NK-92 treated with Interleukin-12 subunit alpha and Interleukin-12 subunit beta, amount 100 ng/mL, for 24 hours (cell line): ENCODE data around the gene THOC6.
A peak's percentile ranks its signal among the peaks of the same experiment; 100 is the strongest.

Source experiments
- DNase-seq: peaks from one replicate; lab custom pipeline; 2025; lab: John Stamatoyannopoulos, UW

The THOC6 gene

GRCh38 chr16:3023669-3024478 lies at the start of gene THOC6, which contains the start of gene HCFC1R1:
Gene THOC6, plus strand, starts transcription at chr16:3024035. Its CDS starts 292 bp downstream, at chr16:3024327.
Gene HCFC1R1, minus strand, starts transcription at chr16:3023942. Its CDS starts 1 bp downstream, at chr16:3023941.
- peak; percentile 97 for DNase-seq

GRCh38 chr16:2974319-2975056 lies 49.3 kb upstream of the THOC6 start:
- no peak for DNase-seq

- no peak for DNase-seq
Measured at GRCh38 chr16:2975161-2975795, 48.6 kb upstream of the THOC6 start.

GRCh38 chr16:2976201-2976600 lies 47.6 kb upstream of the THOC6 start:
- no peak for DNase-seq

GRCh38 chr16:2976673-2977072 lies 47.2 kb upstream of the THOC6 start:
- no peak for DNase-seq

GRCh38 chr16:2977440-2977839 lies 46.4 kb upstream of the THOC6 start:
- DNase-seq, result no peak

GRCh38 chr16:2979669-2980226 lies 44.1 kb upstream of the THOC6 start:
- DNase-seq, result no peak

- DNase-seq, result peak; percentile 89
Measured at GRCh38 chr16:2980227-2981176, 43.3 kb upstream of the THOC6 start, which contains the start of gene PKMYT1. Gene PKMYT1, minus strand, starts transcription at chr16:2980446. Its CDS starts 789 bp downstream, at chr16:2979657.

- no peak for DNase-seq
Measured at GRCh38 chr16:2981177-2981898, 42.5 kb upstream of the THOC6 start.

- no peak for DNase-seq
Measured at GRCh38 chr16:2981899-2982250, 42.0 kb upstream of the THOC6 start.

GRCh38 chr16:2982402-2982801 lies 41.4 kb upstream of the THOC6 start:
- DNase-seq, result no peak

- DNase-seq, result peak; percentile 68
Measured at GRCh38 chr16:2983706-2984136, 40.1 kb upstream of the THOC6 start.

GRCh38 chr16:2985462-2985861 lies 38.4 kb upstream of the THOC6 start:
- DNase-seq, result no peak

- no peak for DNase-seq
Measured at GRCh38 chr16:2985893-2986355, 37.9 kb upstream of the THOC6 start.

- no peak for DNase-seq
Measured at GRCh38 chr16:2986623-2987188, 37.1 kb upstream of the THOC6 start.

GRCh38 chr16:2987286-2987685 lies 36.5 kb upstream of the THOC6 start:
- no peak for DNase-seq

- DNase-seq, result no peak
Measured at GRCh38 chr16:2987833-2988232, 36.0 kb upstream of the THOC6 start.

GRCh38 chr16:2988590-2989099 lies 35.2 kb upstream of the THOC6 start:
- DNase-seq, result no peak

GRCh38 chr16:2990891-2991290 lies 32.9 kb upstream of the THOC6 start:
- DNase-seq, result no peak
